Coronary artery (tissue), 2 donors: ENCODE results near the gene ISOC1.

Experiments
- DNase-seq: peaks from one replicate; pipeline ENCODE4 v3.0.0-alpha.2; 2017; ENCODE audit warnings: low spot score
- H3K27ac ChIP-seq, 2 donors: fragments of 200-600 bp; sonication (generic); one replicate each; pipeline ENCODE4 v1.5.1; 2016 to 2019
- H3K4me3 ChIP-seq: fragments of 200-600 bp; sonication (generic); 2 replicates; pipeline ENCODE4 v1.5.1; 2016; ENCODE audit warnings: mild to moderate bottlenecking, moderate library complexity
- TF ChIP-seq, protein P1 (sequence below): fragments of 200-600 bp; sonication (generic); IDR thresholded peaks from one replicate; pipeline ENCODE4 v1.5.1; 2019; ENCODE audit warnings: antibody characterized with exemption

Gene ISOC1

GRCh38 chr5:129141078-129141477, 46.5 kb downstream of the ISOC1 start:
- TF ChIP-seq, protein P1, sequence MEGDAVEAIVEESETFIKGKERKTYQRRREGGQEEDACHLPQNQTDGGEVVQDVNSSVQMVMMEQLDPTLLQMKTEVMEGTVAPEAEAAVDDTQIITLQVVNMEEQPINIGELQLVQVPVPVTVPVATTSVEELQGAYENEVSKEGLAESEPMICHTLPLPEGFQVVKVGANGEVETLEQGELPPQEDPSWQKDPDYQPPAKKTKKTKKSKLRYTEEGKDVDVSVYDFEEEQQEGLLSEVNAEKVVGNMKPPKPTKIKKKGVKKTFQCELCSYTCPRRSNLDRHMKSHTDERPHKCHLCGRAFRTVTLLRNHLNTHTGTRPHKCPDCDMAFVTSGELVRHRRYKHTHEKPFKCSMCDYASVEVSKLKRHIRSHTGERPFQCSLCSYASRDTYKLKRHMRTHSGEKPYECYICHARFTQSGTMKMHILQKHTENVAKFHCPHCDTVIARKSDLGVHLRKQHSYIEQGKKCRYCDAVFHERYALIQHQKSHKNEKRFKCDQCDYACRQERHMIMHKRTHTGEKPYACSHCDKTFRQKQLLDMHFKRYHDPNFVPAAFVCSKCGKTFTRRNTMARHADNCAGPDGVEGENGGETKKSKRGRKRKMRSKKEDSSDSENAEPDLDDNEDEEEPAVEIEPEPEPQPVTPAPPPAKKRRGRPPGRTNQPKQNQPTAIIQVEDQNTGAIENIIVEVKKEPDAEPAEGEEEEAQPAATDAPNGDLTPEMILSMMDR: no peak
- no peak overlapping the region for H3K4me3 ChIP-seq
- no peak overlapping the region for H3K27ac ChIP-seq
- no peak for DNase-seq

- H3K27ac ChIP-seq: no peak overlapping the region
- DNase-seq: no peak
- H3K4me3 ChIP-seq: no peak overlapping the region
- TF ChIP-seq, protein P1: no peak
Observed at GRCh38 chr5:129141696-129142095, 47.1 kb downstream of the ISOC1 start.

GRCh38 chr5:129155876-129156275, 61.3 kb downstream of the ISOC1 start:
- TF ChIP-seq, protein P1: no peak
- no peak overlapping the region for H3K4me3 ChIP-seq
- no peak overlapping the region for H3K27ac ChIP-seq
- DNase-seq: no peak

- TF ChIP-seq, protein P1: no peak
- no peak overlapping the region for H3K27ac ChIP-seq
- no peak overlapping the region for H3K4me3 ChIP-seq
- no peak for DNase-seq
Observed at GRCh38 chr5:129161830-129162229, 67.3 kb downstream of the ISOC1 start.
